Urothelium cell line (cell line): Measurements from ENCODE around the gene USP4.

Source experiments
- DNase-seq: peaks from one replicate; pipeline ENCODE4 v3.0.0; 2011; ENCODE audit warnings: low spot score, mixed read lengths
- FAIRE-seq: peaks from 2 replicates; lab custom pipeline; 2011; peaks lifted over from hg19 to GRCh38; lab: Jason Lieb, UNC

The USP4 gene

DNA sequence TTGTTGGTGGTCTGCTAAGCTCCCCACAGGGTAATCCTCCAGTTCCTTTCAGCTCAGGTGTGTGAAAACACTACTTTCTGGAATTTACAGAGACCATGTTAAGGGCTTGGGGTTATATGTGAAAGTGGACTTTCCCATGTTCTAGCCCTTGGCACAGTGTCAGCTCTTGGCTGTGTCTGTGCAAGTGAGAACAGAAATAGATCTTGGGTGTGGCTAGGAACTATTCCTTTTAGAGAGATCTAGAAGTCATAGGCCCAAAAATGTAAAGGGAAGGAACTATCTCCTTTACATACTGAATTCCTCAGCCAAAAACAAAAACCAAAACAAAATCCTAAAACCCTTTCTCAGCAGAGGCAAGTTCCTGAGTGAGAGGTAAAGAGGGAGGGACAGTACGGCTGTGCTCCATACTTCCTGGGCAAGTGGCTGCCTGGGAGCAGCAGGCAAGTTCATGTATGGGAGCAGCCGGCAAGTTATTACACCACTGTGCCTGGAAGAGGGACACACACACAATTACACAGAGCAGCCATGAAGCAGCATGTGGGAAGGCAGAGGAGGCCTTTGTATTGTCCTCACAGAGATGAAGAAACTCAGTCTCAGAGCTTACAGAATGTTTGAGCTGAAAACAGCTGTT lies 43.0 kb downstream of the USP4 start:
- FAIRE-seq: no peak

DNA sequence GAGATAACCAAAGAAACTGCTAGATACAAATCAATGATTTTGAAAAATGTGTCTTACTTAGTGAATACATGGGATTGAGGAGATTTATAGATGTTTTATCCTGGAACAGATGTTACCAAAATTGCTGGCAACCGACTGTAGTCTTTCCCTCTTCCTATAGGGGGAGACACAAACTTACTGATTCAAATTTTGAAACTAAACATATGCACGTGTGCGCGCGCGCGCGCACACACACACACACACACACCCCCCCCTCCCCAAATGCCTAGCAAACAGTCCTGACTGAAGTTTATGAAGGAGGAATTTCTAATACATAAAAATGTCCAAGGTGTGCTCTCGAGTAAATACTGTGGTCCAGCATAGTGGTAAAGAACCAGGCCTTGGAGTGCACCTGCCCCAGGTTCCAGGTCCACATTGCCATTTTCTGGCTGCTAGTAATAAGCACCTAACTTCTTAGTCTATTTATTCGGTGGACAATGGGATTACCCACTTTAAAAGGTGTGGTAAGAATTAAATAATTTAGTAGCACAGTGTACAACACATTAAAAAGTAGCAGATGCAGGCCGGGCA lies 44.3 kb downstream of the USP4 start:
- DNase-seq: peak; percentile 31

More for the DNA sequence above, 43.0 kb downstream of the USP4 start:
- DNase-seq: no peak

DNA sequence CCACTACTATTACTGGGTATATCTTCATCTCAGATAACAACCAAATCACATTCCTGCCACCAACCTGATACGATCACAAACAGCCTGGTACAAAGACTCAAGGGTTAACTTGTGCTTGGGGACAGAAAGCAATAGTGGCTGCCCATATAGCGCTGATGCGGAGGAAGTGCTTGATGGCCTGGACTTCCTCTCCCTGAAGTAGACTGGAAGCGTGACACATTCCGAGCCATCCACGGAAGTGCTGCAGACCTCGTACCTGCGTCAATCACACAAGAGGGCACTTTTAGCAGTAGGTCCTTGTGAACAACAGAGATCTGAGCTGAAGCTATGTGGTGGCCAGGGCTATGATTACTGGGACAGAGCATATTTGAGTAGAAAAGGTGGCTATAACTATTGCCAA lies 45.5 kb downstream of the USP4 start:
- FAIRE-seq (no peak), DNase-seq (no peak)

More for the DNA sequence above, 44.3 kb downstream of the USP4 start:
- FAIRE-seq: no peak

DNA sequence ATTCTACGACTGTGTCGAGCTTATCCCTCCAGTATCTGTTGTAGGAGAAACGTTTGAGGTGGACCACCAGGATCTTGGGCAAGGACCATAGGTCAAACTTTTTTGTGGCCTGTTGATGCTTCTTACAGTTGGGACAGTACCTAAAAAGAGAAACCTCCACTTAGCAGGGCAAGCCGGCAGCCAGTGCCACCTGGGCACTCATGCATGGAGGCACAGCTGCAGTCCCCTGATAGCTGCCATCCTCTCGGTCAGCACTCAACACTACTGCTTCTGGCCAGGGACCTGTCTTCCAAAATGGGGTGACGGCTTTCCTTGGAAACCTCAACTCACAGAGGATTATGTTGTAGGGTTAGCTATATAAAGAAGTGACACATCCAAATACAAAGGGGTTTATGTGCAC lies 55.9 kb downstream of the USP4 start:
- FAIRE-seq (no peak), DNase-seq (no peak)

DNA sequence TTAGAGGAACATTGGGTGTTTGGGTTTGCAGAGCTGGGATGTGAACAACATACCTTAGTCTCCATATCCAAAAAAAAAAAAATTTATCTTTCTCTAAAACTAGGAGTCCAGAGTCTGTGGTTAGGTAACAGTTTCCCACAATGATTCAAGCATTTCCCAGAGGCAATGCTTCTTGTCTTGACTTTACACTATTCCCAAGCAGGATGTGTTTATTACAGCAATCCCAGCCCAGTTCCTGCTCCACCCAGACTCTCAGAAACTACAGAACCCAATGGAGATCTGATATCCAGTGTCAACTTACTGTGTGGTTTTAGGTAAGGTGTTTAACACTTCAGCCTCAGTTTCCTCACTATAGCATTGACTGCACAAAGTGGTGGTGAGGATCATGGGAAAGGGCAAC lies 60.5 kb downstream of the USP4 start:
- no peak for FAIRE-seq

DNA sequence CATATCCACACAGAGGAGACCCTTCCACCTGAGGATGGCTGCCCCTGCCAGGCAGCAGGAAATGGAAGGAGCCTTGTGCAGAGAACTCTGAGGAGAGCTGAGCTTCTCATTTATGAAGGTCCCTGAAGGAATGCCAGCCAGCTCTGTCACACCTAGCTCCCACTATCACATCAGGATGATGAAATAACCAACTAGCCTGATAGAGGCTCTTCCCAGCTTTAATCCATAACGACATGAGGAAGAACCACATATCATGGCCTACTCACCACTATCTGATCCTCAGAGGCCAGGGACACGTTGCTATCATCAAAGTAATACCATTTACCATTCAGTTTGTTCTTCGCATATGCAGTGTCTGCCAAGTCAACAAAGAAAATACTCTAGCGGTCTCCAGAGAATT lies 61.3 kb downstream of the USP4 start:
- DNase-seq: no peak
- FAIRE-seq: no peak

More for the DNA sequence above, 60.5 kb downstream of the USP4 start:
- DNase-seq: no peak

DNA sequence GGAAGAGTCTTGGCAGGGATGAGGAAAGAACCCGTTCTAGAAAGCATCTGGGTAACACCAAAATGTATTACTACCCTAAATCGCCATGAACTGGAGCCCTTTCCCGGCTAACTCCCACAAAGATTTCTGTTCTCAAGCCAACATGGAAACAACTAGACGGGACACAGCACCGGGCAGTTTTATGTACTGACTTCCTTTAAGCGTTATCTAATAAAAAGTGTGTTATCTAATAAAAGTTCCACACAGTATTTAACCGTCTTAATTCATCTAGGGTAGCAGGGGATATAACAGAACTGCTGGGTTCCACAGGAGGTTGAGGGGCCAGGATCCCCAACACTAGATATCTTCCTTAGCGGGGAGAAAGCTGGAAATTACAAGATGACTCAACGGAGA lies 62.5 kb downstream of the USP4 start:
- no peak for DNase-seq

DNA sequence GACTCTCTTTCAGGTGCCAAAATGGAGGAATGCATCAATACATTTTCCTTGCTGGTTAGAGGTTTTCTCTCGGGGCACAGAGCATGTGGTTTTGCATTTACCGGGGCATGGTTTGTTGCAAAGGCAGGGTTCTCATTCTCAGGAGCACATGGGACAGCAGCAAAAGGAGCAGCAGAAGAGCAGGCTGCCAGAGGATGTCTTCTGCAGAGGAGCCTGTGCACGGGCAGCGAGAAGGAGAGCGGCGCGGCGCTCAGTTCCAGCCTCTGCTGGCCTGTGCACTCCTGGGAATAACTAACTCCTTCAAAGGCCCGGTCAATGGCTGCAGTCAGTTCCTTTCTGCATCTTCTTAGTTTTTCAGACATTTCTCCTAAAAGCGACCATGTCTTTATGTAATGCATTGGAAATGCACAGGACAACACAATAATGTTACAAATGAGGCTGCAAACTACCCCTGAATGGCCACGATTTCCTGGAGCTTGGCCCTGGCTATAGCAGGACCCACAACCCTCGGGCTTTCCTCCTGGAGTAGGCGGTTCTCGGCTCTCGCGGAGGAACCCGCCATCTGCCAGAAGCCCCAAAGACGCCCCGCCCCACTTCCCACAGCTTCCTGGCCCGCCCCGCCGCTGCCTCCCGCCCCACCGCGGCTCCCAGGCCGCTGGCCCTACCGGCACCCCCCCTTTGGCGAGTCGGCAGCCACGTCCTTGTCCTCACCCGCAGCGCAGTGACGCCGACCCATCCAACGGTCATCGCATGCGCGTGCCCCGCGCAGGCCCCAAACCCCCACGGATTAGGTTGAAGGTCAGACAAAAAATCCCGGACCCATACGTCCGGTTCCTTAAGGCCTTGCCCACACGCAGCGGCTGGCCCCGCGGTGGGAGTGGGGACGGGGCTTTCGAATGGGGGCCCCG lies 63.1 kb downstream of the USP4 start, which contains the start of gene C3orf62:
C3orf62 (minus strand) TSS at position 758 of the 908 bp plus-strand sequence; CDS start at position 398, 360 bp downstream.
- no peak for DNase-seq
- no peak for FAIRE-seq

More for the DNA sequence above, 62.5 kb downstream of the USP4 start:
- FAIRE-seq: no peak

DNA sequence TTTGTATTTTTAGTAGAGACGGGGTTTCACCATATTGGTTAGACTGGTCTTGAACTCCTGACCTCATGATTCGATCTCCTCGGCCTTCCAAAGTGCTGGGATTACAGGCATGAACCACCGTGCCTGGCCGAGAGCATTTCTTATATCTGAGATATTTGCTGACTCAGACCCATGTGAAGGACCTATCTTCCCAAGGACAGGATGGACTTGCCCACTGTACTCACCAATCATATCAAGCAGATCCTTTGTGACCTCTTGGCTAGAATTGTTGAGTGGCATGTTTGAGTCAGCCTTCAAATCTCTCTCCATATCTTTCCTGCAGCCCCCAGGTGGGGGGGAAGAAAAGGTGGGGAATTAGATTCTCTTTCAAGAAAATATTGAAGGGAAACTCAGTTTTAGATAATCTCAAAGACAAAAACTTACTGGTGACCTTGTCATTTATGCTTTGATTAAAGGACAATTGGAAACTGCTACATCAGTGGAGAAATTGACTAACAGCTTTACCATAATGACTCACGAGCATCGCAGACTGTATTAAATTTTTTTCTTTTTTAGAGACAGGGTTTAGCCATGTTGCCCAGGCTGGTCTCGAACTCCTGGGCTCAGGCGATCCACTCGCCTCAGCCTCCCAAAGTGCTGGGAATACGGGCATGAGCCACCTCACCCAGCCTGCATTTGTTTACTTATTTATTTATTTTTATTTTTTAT lies 65.9 kb downstream of the USP4 start:
- FAIRE-seq: no peak
- DNase-seq: no peak

DNA sequence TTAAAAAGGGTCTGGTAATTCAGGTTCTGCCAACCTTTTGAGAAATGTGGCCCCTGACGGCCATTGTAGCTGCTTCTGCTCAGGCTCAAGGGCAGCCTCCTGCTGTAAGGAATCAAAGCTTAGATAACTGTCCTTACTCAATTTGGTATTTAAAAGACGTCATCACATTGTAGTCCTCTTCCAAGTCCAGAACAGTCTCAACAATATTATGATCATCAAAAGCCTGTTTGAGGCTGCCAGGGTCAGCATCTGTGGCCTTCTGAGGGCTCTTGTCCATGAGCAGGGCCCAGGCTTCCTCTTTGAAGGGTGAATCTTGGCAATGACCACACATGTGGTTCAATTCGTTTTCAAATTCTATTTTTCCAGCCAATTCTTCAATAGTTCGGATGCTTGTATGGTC lies 68.8 kb downstream of the USP4 start:
- FAIRE-seq (no peak), DNase-seq (no peak)

DNA sequence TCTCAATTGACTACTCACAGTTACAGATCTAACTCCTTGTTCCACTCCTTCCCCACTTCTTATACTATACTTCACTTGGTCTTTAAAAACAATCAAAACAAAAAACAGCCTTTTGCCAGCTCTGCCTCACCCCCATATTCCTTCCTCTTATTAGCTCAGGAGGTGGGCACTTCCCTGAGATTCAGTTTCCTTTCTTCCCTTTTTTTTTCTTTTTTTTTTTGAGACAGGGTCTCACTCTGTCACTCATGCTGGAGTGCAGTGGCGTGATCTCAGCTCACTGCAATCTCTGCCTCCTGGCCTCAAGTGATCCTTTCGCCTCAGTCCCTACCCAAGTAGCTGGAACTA lies 69.7 kb downstream of the USP4 start:
- DNase-seq (no peak), FAIRE-seq (no peak)

DNA sequence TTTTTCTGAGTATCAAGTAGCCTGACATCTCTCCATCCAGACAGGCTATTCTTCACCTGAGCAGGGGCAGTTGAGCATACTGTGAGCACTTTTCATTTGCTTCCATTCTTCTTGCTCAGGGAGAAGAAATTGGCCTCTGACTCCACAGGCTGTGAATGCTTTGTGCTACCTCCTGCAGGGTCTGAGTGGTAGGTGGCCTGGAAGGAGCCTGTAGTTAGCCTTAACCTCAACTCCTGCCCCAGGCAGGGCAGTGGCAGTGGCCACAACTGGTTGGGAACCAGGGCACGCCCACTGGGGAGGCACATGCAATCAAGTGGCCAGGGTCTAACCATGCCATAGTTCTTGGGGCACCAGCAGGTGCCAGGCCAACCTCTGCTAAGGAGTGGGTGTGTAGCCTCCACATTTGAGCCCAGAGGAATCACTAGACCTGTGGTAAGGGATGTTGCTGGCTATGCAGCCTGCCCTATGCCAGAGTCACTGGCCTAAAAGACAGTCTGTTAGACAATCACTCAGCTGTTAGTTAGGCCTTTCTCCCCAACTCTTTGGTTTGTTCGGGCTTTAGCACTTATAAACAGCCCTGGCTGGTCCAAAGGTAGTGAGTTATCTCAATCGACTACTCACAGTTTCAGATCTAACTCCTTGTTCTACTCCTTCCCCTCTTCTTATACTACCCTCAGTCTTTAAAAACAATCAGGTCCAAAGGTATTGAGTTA lies 70.3 kb downstream of the USP4 start:
- no peak for DNase-seq
- FAIRE-seq: no peak

DNA sequence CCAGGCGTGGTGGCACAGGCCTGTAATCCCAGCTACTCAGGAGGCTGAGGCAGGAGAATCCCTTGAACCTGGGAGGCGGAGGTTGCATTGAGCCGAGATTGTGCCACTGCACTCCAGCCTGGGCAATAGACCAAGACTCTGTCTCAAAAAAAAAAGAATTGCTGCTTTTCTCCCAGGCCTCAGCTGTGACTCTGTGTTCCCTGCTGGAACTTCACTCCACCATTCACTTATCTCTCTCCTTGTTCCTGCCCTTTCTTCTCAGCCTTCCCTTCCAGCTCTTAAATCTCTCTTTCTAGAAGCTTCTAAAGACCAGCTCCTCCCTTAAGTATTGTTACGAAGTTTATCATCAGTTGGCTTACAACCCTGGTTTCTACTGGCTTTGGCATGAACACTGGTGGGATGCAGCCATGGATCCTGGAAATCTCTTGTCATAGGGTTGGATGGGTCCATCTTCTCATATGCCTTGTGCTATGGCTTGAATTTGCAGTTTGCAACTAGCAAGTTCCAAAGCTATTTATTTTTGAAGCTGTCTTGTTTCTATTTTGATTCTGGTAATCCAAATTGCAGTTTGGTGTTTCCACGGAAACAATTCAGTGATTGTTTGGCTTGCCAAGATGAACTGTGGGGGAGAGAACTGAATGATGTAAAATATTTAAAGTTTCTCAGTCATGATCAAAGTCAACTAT lies 73.3 kb downstream of the USP4 start:
- FAIRE-seq: no peak
- no peak for DNase-seq

DNA sequence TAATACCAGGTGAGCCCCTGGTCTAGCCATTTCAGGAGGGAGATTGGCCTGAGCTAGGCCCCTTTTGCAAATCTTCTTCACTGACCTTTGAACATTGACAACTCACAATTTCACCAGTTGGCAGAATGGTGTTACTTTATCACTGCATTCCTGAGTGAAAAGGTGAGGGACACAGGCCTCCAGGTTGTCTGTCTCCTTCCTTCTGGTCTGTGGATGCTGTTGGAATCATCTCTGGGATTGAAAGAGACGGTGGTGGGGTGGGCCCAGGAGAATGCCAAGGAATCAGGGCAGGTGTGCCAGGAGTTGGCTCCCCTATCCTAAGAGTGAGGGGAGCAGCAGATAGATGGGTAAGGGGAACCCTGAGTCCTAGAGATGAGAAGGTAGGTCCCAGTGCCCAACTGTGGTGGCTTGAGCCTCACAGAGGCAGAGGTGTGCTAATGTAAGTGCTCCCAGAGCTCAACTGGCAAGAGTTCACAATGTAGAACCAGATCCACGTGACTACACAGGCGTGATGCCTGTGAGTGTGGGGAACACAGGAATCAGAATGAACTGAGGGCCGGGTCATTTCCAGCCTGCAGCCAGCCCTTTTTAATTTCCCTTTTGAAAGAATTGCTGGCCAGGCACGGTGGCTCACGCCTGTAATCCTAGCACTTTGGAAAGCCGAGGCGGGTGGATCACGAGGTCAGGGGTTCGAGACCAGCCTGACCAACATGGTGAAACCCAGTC lies 74.0 kb downstream of the USP4 start:
- DNase-seq (no peak), FAIRE-seq (no peak)

DNA sequence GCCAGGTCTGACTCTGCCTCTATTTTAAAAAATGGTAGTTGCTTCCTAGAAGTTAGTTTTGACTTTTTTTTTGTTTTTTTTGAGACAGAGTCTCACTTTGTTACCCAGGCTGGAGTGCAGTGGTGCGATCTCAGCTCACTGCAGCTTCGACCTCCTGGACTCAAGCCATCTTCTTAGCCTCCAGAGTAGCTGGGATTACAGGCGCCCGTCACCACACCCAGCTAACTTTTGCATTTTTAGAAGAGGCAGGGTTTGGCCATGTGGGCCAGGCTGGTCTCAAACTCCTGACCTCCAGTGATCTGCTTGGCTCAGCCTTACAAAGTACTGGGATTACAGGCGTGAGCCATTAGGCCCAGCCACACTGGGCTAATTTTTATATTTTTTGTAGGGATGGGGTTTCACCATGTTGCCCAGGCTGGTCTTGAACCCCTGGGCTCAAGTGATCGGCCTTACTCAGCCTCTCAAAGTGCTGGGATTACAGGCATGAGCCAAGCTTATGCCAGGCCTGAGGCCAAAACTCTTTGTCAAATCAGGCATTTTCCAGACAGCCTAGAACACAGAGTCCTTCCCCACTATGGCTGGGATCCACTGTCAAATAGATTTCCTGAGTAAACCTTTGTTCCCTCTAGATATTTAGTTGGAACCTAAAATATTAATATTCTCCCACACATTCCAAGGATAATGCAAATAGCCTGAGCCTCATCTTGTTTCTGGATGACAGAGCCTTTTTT lies 76.5 kb downstream of the USP4 start:
- FAIRE-seq: no peak

DNA sequence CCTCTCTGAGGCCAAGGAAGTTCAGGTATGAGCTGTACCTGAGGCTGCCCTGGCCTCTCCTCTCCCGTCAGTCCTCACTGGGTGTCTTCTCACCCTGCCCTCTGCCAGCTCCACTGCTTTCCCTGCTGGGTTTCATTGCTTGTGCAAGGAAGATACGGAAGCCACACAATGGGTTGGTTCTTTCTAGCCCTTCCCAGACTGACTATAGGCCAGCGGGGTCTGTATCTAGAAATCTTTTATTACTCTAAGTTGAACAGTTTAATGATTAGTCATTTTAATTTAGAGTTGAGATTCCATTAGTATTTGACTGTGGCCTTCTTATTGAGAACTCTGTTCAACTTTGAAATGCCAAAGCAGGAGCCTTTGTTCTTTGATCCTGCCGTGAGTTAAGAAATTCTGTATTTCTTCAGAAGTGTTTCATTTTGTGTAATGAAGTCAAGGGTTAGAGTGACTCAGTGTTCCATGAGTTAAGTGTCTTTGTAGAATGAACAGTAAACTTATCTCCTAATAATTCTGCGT lies 79.0 kb downstream of the USP4 start:
- FAIRE-seq (no peak), DNase-seq (no peak)

More for the DNA sequence above, 76.5 kb downstream of the USP4 start:
- no peak for DNase-seq

DNA sequence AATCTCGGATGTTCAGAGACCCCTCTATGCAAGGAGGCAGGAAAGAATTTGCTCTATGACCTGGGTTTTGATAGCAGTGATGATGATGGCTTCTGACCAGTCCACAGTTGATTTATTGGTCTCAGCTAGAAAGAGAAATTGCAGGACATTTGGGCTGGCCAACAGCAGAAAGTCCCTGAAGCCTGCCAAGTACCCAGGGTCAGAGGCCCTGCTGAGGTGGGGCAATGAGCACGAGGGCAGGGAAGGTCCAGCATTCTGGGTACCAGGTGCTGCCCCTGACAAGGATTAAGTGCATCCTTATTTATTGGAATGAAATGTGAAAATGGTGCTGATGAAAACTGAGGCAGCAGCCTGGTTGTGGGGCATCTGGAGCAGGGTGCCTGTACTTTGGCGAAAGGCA lies 82.7 kb downstream of the USP4 start:
- FAIRE-seq: no peak
- DNase-seq: no peak

DNA sequence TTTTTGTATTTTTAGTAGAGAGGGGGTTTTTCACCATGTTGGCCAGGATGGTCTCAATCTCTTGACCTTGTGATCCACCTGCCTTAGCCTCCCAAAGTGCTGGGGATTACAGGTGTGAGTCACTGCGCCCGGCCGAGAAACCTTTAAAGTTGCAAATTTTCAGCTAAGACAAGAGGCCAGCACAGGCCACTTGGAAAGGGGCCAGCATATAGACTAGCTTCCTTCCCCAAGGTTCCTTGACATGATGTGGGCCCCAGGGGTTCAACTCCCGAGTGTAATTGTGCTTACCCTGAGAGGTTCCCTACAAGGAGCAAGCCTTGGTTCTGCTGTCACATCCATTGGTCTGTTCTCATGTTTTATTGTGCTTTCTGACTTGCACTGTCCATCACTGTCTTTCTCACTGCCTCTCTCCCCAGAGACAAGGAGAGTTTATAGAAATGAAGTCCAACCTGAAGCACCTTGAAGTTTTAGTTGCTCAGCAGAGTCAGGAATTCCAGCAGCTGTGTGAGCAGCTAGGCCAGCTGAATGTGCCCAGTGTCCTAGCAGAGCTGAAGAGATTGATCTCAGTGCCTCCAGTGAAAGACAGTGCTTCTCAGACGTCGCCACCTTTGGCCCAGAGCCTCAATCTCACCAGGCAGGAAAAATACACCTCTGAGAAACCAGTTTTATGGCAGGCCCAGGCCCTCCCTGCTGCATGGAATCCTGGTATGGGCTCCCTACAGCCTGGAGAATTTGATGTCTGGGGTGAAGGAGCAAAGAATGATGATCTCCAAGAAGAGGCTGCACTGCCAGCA lies 83.9 kb downstream of the USP4 start:
- FAIRE-seq: no peak
- no peak for DNase-seq
